ENCODE measurements around the gene AMFR.

- TF ChIP-seq CTCF (IDR thresholded peaks at IDR 0.05) = no peak
- TF ChIP-seq EP300 (IDR thresholded peaks at IDR 0.05) = no peak
- TF ChIP-seq POLR2A (IDR thresholded peaks at IDR 0.05) = no peak
- TF ChIP-seq POLR2AphosphoS5 (IDR thresholded peaks at IDR 0.05) = no peak
Observed at GRCh38 chr16:56329887-56330286, 95.5 kb downstream of the AMFR start.
